Measurements from ENCODE around the gene SERPINA1.

The SERPINA1 gene

GRCh38 chr14:94338023-94338422, 50.4 kb downstream of the SERPINA1 start:
- H3K4me3 ChIP-seq (ENCODE audit: low read length) = no peak overlapping the region
- no peak for DNase-seq (ENCODE audit: low read depth)
- no peak for TF ChIP-seq CTCF (conservative IDR thresholded peaks at IDR 0.05; ENCODE audit: low read depth, low read length)

- no peak overlapping the region for H3K4me3 ChIP-seq (ENCODE audit: low read length)
- no peak for TF ChIP-seq CTCF (conservative IDR thresholded peaks at IDR 0.05; ENCODE audit: low read depth, low read length)
- DNase-seq (ENCODE audit: low read depth) = no peak
These were observed 51.1 kb downstream of the SERPINA1 start for GRCh38 chr14:94337274-94337673.

- DNase-seq (ENCODE audit: low read depth) = no peak
- H3K4me3 ChIP-seq (ENCODE audit: low read length) = no peak overlapping the region
- TF ChIP-seq CTCF (conservative IDR thresholded peaks at IDR 0.05; ENCODE audit: low read depth, low read length) = no peak
These were observed 53.5 kb downstream of the SERPINA1 start for GRCh38 chr14:94334872-94335271.

GRCh38 chr14:94332587-94332986, 55.8 kb downstream of the SERPINA1 start:
- DNase-seq (ENCODE audit: low read depth) = no peak
- no peak for TF ChIP-seq CTCF (conservative IDR thresholded peaks at IDR 0.05; ENCODE audit: low read depth, low read length)
- H3K4me3 ChIP-seq (ENCODE audit: low read length) = no peak overlapping the region

- DNase-seq (ENCODE audit: low read depth) = no peak
- no peak for TF ChIP-seq CTCF (conservative IDR thresholded peaks at IDR 0.05; ENCODE audit: low read depth, low read length)
- H3K4me3 ChIP-seq (ENCODE audit: low read length) = no peak overlapping the region
These were observed 56.3 kb downstream of the SERPINA1 start for GRCh38 chr14:94332063-94332583.

GRCh38 chr14:94331462-94331861, 56.9 kb downstream of the SERPINA1 start:
- no peak for DNase-seq (ENCODE audit: low read depth)
- TF ChIP-seq CTCF (conservative IDR thresholded peaks at IDR 0.05; ENCODE audit: low read depth, low read length) = no peak

GRCh38 chr14:94330857-94331256, 57.5 kb downstream of the SERPINA1 start:
- DNase-seq (ENCODE audit: low read depth) = no peak

More at GRCh38 chr14:94331462-94331861, 56.9 kb downstream of the SERPINA1 start:
- H3K4me3 ChIP-seq (ENCODE audit: low read length) = no peak overlapping the region

More at GRCh38 chr14:94330857-94331256, 57.5 kb downstream of the SERPINA1 start:
- TF ChIP-seq CTCF (conservative IDR thresholded peaks at IDR 0.05; ENCODE audit: low read depth, low read length) = no peak
- H3K4me3 ChIP-seq (ENCODE audit: low read length) = no peak overlapping the region
